HepG2 (cell line): ENCODE measurements around the gene HSPA1B.

Source experiments
- CEBPG ChIP-seq: IDR thresholded peaks from 2 replicates; pipeline ENCODE4 v1.6.1; 2016
- CREM ChIP-seq, 2 experiments: sonication (generic) in 1 of 2; formaldehyde crosslinking in 1 of 2; IDR thresholded peaks; 2 replicates each; pipeline versions ENCODE4 v1.4.0 to v1.6.1; 2016 to 2020; ENCODE audit warnings: antibody characterized with exemption in 1 of 2, mild to moderate bottlenecking in 1 of 2, missing genetic modification reagents in 1 of 2
- CTCF ChIP-seq: sonication (generic); formaldehyde crosslinking; IDR thresholded peaks from 2 replicates; pipeline ENCODE4 v1.5.0; 2020; ENCODE audit warnings: mild to moderate bottlenecking, missing genetic modification reagents, moderate library complexity
- HNRNPK ChIP-seq: fragments of 200-400 bp; formaldehyde crosslinking; IDR thresholded peaks from 2 replicates; pipeline ENCODE4 v1.6.1; 2018; ENCODE audit warnings: low read length, low read depth, moderate library complexity, mild to moderate bottlenecking; ENCODE audit not compliant: poor library complexity, severe bottlenecking
- NR0B2 ChIP-seq: sonication (generic); formaldehyde crosslinking; IDR thresholded peaks from 2 replicates; pipeline ENCODE4 v1.4.0; 2020; ENCODE audit warnings: mild to moderate bottlenecking, missing genetic modification reagents
- ZNF558 ChIP-seq: sonication (generic); formaldehyde crosslinking; IDR thresholded peaks from 2 replicates; pipeline ENCODE4 v1.9.0; 2022; ENCODE audit warnings: mild to moderate bottlenecking, missing genetic modification reagents, borderline replicate concordance

GRCh38 chr6:31876357-31876756 is 48.8 kb downstream of the HSPA1B start:
- no peak for TF ChIP-seq ZNF558 (CRISPR knock-in tag)
- TF ChIP-seq CREM (IDR thresholded peaks at IDR 0.05) = no peak
- TF ChIP-seq CREM (CRISPR knock-in tag; IDR thresholded peaks at IDR 0.05) = no peak
- TF ChIP-seq CEBPG (CRISPR knock-in tag) = no peak
- TF ChIP-seq CTCF (CRISPR knock-in tag) = no peak
- no peak for TF ChIP-seq NR0B2
- TF ChIP-seq HNRNPK = no peak
